Measurements from ENCODE around the gene COPS8. TPM values are rescaled to one million over a fixed set of nuclear protein-coding genes. Genes with fewer than 3 reads are reported as not detected.

COPS8 gene
- total and polyA plus RNA-seq, 2 of the 4 experiments (the other 2 are of a cell fraction): 47.0 to 64.9 TPM

DNA sequence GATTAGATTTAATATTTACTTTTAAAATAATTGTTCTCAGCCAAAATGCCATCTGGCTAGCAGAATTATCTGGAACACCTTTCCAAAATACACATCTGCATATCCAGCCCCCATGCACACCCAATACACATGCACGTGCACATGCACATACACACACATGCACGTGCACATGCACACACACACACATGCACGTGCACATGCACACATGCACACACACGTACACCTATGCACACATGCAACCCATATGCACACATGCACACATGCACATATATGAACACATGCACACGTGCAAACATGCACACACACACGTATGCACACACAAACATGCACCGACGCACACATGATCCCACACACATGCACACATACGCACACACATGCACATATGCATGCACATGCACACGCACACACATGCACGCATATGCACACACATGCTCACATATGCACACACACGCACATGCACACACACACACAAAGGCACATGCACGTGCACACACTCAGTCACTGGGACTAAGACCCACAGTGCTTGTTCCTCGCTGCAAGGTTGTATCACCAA is 53.5 kb downstream of the COPS8 start:
- Histone ChIP-seq H3K18ac (ENCODE audit: low read depth, low read length) (no peak overlapping the region), H2BK20ac (ENCODE audit: low read depth, low read length) (no peak overlapping the region), H3K14ac (replicated peaks; ENCODE audit: low read depth, low read length) (no peak overlapping the region), H3K27me3 (ENCODE audit: control insufficient read depth, insufficient read depth, low read length) (no peaks in the 10 kb centered on the region), H2BK5ac (ENCODE audit: low read depth, low read length, poor library complexity, severe bottlenecking) (no peak overlapping the region), H2AFZ (replicated peaks; ENCODE audit: low read length, poor library complexity) (no peak overlapping the region), H3K79me1 (ENCODE audit: low read depth in 1 of 2, low read length in 2 of 2) (no peaks in the 10 kb centered on the region), H4K20me1 (ENCODE audit: insufficient read depth, low read length) (no peaks in the 10 kb centered on the region), H4K8ac (ENCODE audit: low read depth in 2 of 2, low read length in 2 of 2) (no peak overlapping the region), H2BK15ac (ENCODE audit: low read depth, low read length) (no peak overlapping the region; the same call in 2 of the 3 replicates), H3K23ac (ENCODE audit: low read depth, low read length) (no peak overlapping the region), H2BK120ac (ENCODE audit: low read depth, low read length) (no peak overlapping the region), H3K9me1 (ENCODE audit: insufficient read depth, low read length) (peaks cover 5% of the 10 kb centered on the region), H4K91ac (ENCODE audit: insufficient read depth, low read depth, low read length) (no peak overlapping the region), H3K27ac (ENCODE audit: insufficient read depth, low read length) (no peak overlapping the region), H3K56ac (ENCODE audit: extremely low read depth, insufficient read depth, low read length) (no peak overlapping the region), H3K4me3 (ENCODE audit: insufficient read depth, low read depth, low read length) (no peak overlapping the region), H3K4me1 (ENCODE audit: control insufficient read depth, insufficient read depth, low read length) (peaks cover 6% of the 10 kb centered on the region), H3K9ac (ENCODE audit: low read depth, low read length) (no peak overlapping the region), H3K36me3 (ENCODE audit: control insufficient read depth, insufficient read depth, low read length) (no peaks in the 10 kb centered on the region), H3K4ac (ENCODE audit: low read depth, low read length) (0 out of 2 replicates have a peak overlapping the region, but pooled peaks have one; percentile 1), H4K5ac (ENCODE audit: low read depth, low read length) (no peak overlapping the region), H3K9me3 (ENCODE audit: control insufficient read depth, insufficient read depth, low read length) (no peaks in the 10 kb centered on the region), H2AK5ac (ENCODE audit: low read depth, low read length) (peak overlapping the region; percentile 39; the same call in 1 of the 2 replicates), H2AK9ac (replicated peaks; ENCODE audit: low read depth, low read length, poor library complexity) (no peak overlapping the region), H3K4me2 (ENCODE audit: low read depth, low read length) (no peak overlapping the region)
- CTCF ChIA-PET: no interaction called here
- ATAC-seq (ENCODE audit: low read depth) (no peak), DNase-seq (no peak)
- dilution Hi-C loops (cut with HindIII; ENCODE audit: low sequenced_read_pairs, unreplicated experiment): no loop called here
- TF ChIP-seq, protein P1, sequence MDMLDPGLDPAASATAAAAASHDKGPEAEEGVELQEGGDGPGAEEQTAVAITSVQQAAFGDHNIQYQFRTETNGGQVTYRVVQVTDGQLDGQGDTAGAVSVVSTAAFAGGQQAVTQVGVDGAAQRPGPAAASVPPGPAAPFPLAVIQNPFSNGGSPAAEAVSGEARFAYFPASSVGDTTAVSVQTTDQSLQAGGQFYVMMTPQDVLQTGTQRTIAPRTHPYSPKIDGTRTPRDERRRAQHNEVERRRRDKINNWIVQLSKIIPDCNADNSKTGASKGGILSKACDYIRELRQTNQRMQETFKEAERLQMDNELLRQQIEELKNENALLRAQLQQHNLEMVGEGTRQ (IDR thresholded peaks at IDR 0.05; ENCODE audit: low read depth, low read length): no peak
- TF ChIP-seq CEBPB (IDR thresholded peaks at IDR 0.05; ENCODE audit: low read depth, low read length) (no peak), CHD1 (IDR thresholded peaks at IDR 0.05; ENCODE audit: low read depth, low read length) (no peak), RAD21 (IDR thresholded peaks at IDR 0.05; ENCODE audit: low read length) (no peak), MXI1 (IDR thresholded peaks at IDR 0.05; ENCODE audit: borderline replicate concordance, low read depth, low read length) (no peak), RCOR1 (IDR thresholded peaks at IDR 0.05; ENCODE audit: insufficient replicate concordance, low read length) (no peak), POLR2A (IDR thresholded peaks at IDR 0.05; ENCODE audit: low read depth, low read length) (no peak), NFE2L2 (IDR thresholded peaks at IDR 0.05; ENCODE audit: low read depth, low read length) (no peak), BHLHE40 (IDR thresholded peaks at IDR 0.05; ENCODE audit: low read depth, low read length) (no peak), FOS (IDR thresholded peaks at IDR 0.05; ENCODE audit: low read depth, low read length) (no peak), SMC3 (IDR thresholded peaks at IDR 0.05; ENCODE audit: low read depth, low read length) (no peak), MAFK (IDR thresholded peaks at IDR 0.05; ENCODE audit: low read depth, low read length) (no peak), RFX5 (IDR thresholded peaks at IDR 0.05; ENCODE audit: low read depth, low read length) (no peak), MAZ (IDR thresholded peaks at IDR 0.05; ENCODE audit: borderline replicate concordance, low read depth, low read length) (no peak)
- TF ChIP-seq, protein P2, sequence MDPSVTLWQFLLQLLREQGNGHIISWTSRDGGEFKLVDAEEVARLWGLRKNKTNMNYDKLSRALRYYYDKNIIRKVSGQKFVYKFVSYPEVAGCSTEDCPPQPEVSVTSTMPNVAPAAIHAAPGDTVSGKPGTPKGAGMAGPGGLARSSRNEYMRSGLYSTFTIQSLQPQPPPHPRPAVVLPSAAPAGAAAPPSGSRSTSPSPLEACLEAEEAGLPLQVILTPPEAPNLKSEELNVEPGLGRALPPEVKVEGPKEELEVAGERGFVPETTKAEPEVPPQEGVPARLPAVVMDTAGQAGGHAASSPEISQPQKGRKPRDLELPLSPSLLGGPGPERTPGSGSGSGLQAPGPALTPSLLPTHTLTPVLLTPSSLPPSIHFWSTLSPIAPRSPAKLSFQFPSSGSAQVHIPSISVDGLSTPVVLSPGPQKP (IDR thresholded peaks at IDR 0.05; ENCODE audit: borderline replicate concordance, low read depth, low read length): no peak
- TF ChIP-seq, protein P3, sequence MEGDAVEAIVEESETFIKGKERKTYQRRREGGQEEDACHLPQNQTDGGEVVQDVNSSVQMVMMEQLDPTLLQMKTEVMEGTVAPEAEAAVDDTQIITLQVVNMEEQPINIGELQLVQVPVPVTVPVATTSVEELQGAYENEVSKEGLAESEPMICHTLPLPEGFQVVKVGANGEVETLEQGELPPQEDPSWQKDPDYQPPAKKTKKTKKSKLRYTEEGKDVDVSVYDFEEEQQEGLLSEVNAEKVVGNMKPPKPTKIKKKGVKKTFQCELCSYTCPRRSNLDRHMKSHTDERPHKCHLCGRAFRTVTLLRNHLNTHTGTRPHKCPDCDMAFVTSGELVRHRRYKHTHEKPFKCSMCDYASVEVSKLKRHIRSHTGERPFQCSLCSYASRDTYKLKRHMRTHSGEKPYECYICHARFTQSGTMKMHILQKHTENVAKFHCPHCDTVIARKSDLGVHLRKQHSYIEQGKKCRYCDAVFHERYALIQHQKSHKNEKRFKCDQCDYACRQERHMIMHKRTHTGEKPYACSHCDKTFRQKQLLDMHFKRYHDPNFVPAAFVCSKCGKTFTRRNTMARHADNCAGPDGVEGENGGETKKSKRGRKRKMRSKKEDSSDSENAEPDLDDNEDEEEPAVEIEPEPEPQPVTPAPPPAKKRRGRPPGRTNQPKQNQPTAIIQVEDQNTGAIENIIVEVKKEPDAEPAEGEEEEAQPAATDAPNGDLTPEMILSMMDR (conservative IDR thresholded peaks at IDR 0.05; ENCODE audit: low read depth, low read length): no peak
- WGBS, 2 experiments (ENCODE audit: extremely low coverage in 2 of 2, insufficient read length in 1 of 2): 96% methylated on average over 9 of the region's 14 CpGs; no CpG with 5 or more reads in 1 of the 2 experiments
- no TSS peak for BruUV-seq (replicated peaks)
- POLR2A ChIA-PET (ENCODE audit: unreplicated experiment): no interaction called here
- intact Hi-C loops (cut with micrococcal nuclease): no loop called here
- in situ Hi-C loops (cut with MboI; ENCODE audit: low sequenced_read_pairs): no loop called here
